Sigmoid colon (tissue), 4 donors: ENCODE results near the gene FCN2.

Experiments
- CTCF ChIP-seq, 4 experiments: fragments of 450-650 bp in 3 of 4; fragments of 200-600 bp in 1 of 4; IDR thresholded peaks; one replicate each; pipeline ENCODE4 v1.5.1; 2016 to 2019; ENCODE audit warnings: antibody characterized with exemption in 4 of 4, mild to moderate bottlenecking in 3 of 4, moderate library complexity in 2 of 4
- EP300 ChIP-seq, 4 donors: sonication (generic); formaldehyde crosslinking; IDR thresholded peaks; one replicate each; pipeline ENCODE4 v1.6.1; 2017; ENCODE audit warnings: antibody characterized with exemption in 4 of 4
- POLR2A ChIP-seq, 2 donors: fragments of 450-650 bp; IDR thresholded peaks; one replicate each; pipeline ENCODE4 v1.6.1; 2016; ENCODE audit warnings: antibody characterized with exemption in 2 of 2, mild to moderate bottlenecking in 2 of 2, moderate library complexity in 2 of 2
- POLR2AphosphoS5 ChIP-seq, 4 donors: sonication (generic); formaldehyde crosslinking; IDR thresholded peaks; one replicate each; pipeline ENCODE4 v1.6.1; 2017; ENCODE audit warnings: antibody characterized with exemption in 4 of 4

GRCh38 chr9:134885001-134885678, 4.5 kb downstream of the FCN2 start:
- TF ChIP-seq CTCF (IDR thresholded peaks at IDR 0.05) (no peak), POLR2A (IDR thresholded peaks at IDR 0.05) (no peak), POLR2AphosphoS5 (IDR thresholded peaks at IDR 0.05) (no peak), EP300 (IDR thresholded peaks at IDR 0.05) (no peak)
